Adipose tissue (tissue), 3 donors: ENCODE results near the gene TENM4. TPM values are rescaled to one million over a fixed set of nuclear protein-coding genes. Genes with fewer than 3 reads are reported as not detected.

Experiments used
- H3K27ac ChIP-seq: one replicate; pipeline ENCODE4 v1.5.1; 2013; ENCODE audit warnings: low read depth, low read length
- WGBS, 3 donors: extraction: QIAGEN DNeasy Blood & Tissue Kit; methylation state at CpG; one replicate each; pipeline ENCODE4 v1.1.7; 2013; 5-methylcytosine and 5-hydroxymethylcytosine counted together
- polyA plus RNA-seq, 3 donors: library from polyadenylated mRNA; stranded (reverse); fragments of 200-250 nt; gene quantifications; one replicate each; pipeline ENCODE4 v1.2.3, GENCODE V29; 2013
- donor health status: healthy with polysubstance abuse.
- donor health status: Bipolar disorder and iron deficiency.
- donor health status: healthy.

Gene TENM4
- polyA plus RNA-seq, 3 donors, result 0.22 to 2.7 (median 0.41) TPM

- no peak overlapping the region for H3K27ac ChIP-seq
- WGBS, 3 donors, result 91 to 97% (median 94%) methylated on average over 2 of the region's 2 CpGs
Measured at GRCh38 chr11:79333355-79333754, 107.5 kb downstream of the TENM4 start.

- WGBS, 3 donors, result 62 to 64% (median 64%) methylated on average over 2 of the region's 2 CpGs
Measured at GRCh38 chr11:79332017-79332416, 108.8 kb downstream of the TENM4 start.

DNA sequence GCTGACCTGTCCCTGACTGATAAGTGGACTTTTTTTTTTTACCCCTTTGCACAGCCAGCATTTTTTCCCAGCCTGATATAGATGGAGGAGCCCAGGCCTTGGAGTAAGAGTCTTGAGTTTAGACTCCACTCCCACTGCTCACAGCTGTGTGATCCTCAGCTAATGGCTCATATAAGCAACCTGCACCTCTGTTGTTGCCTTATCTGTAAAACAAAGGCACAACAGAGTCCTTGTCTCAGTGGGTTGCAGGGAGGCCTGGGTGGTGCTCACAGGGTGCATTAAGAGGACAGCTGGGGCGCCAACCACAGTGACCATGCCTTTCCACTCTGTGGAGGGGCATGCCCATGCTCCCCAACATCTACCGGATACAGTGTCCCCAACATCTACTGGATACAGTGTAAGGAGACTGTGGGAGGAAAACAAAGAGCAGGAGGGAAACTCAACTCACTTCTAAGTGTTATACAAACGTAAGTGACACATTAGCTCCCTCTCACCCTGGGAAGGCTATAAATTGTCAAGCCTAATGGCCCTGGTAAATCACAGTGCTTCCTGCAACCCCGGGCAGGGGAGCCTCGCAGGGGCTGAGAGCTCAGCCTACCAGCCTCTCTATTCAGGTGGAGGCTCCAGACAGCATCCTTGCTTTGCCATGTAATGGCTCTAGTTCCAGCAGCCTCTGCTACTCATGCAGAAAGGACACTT lies 109.5 kb downstream of the TENM4 start:
- no peak overlapping the region for H3K27ac ChIP-seq
- WGBS, 3 donors, result 55 to 66% (median 60%) methylated on average over 5 of the region's 5 CpGs

More at GRCh38 chr11:79332017-79332416, 108.8 kb downstream of the TENM4 start:
- H3K27ac ChIP-seq, result no peak overlapping the region

DNA sequence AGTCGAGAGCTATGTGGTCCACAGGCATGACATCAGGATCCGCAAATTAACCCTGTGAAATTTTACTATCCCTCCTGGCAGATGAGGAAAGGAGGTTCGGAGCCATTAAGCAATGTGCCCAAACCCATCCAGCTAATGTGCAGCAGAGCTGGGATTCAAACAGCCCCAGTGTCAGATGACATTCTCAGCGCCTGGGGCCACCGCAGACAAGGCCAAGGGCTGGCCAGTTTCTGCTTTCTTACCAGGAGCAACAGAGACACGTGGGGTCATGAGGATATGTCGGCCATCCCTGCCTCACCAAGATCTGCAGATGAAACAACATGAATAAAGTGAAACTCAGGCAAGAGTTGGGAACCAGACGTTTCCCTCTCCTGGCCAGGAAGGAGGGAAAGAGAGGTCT lies 110.2 kb downstream of the TENM4 start:
- WGBS, 3 donors, result 72 to 79% (median 76%) methylated on average over 8 of the region's 8 CpGs
- H3K27ac ChIP-seq, result no peak overlapping the region

DNA sequence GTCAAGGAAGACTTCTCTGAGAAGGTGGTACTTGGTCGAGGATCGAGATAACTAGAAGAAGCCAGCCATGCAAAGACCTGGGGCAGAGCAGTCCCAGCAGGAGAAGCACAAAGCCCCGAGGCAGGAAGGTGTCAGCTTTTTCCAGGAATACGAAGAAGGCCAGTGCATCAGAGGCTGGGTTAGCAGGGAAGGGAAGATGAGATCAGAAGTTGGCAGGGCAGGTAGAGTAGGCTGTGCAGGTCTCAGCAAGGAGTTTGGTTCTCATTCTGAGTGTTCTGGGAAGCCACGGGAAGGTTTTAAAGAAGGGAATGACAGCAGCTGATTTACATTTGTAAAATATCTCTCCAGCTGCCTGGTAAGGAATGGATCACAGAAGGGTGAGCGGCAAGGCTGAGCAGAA lies 111.3 kb downstream of the TENM4 start:
- 67 to 75% (median 71%) methylated on average over 6 of the region's 6 CpGs for WGBS, 3 donors
- H3K27ac ChIP-seq, result no peak overlapping the region

DNA sequence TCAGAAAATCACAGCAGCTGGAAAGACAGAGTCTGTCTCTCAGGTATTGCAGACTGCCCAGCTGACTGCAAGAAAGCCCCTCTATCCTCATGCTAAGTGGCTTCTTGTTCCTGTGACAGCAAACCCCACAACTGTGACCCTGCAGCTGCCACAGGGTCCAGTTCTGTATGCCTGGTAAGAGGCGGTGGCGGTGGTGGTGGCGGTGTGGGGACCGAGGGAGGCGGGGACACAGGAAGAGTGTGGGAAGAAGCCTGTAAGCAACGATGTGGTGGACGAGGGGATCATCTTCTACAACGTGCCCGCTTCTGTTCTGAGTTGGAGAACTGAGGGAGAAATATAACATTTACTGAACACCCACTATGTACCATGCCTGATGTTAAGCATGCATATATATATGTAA lies 112.4 kb downstream of the TENM4 start:
- 86 to 92% (median 87%) methylated on average over 9 of the region's 9 CpGs for WGBS, 3 donors
- H3K27ac ChIP-seq, result no peak overlapping the region

DNA sequence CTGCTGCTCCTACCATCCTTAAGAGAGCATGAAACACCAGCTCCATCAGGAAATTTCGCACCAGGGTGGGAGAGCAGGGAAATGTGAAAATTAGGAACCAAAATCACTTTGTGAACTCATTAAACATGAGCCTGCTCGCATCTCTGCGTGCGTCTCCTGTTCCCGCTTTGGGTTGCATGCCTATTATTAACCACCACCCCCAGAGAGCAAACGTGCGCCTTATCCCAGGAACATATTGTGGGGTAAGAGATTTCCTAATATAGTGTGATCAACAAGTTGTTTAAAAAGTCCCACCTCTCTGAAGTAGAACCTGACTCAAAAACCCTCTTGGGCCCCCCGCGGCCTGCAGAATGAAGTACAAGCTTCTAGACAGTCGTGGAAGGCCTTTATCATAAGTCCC lies 115.0 kb downstream of the TENM4 start:
- no peak overlapping the region for H3K27ac ChIP-seq
- 90 to 92% (median 90%) methylated on average over 10 of the region's 10 CpGs for WGBS, 3 donors

- whole genome bisulfite sequencing, 3 donors, result 48 to 60% (median 58%) methylated on average over 6 of the region's 6 CpGs
- no peak overlapping the region for H3K27ac ChIP-seq
Measured at GRCh38 chr11:79321263-79321662, 119.6 kb downstream of the TENM4 start.

DNA sequence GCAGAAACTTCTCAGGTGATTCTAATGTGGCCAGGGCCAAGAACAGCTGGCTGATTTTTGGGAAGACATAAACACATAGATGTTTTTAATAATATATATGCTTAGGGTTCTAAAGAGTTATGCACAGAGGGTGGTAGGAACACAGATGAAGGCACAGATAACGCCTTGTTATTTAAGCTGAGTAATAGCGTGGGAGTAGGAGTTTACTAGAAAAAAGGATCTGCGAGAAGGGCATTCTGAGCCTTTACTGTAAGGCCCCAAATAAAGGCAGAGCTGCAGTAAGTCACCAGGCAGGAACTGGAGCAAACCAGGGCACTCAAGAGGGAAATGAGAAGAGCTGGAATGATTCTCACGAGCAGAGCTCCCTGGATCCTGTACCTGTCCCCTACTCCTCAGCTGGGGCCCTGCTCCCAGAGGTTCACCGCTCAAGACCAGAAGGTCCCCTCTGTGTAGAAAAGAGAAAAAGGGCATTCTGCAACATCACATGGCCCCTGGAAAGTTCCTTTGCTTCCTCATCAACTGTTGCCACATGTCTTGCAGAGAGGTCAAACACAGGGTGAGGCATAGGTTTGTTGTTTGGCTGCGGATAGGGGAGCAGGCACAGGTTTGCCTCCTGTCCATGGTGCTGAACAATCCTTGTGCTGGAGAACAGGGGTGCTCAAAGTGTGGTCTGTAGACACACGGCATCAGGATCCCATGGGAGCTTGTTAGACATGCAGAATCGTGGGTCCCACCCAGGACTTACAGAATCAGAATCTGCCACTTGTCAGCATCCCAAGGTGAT lies 125.7 kb downstream of the TENM4 start:
- WGBS, 3 donors, result 67 to 69% (median 68%) methylated on average over 8 of the region's 8 CpGs
- no peak overlapping the region for H3K27ac ChIP-seq

DNA sequence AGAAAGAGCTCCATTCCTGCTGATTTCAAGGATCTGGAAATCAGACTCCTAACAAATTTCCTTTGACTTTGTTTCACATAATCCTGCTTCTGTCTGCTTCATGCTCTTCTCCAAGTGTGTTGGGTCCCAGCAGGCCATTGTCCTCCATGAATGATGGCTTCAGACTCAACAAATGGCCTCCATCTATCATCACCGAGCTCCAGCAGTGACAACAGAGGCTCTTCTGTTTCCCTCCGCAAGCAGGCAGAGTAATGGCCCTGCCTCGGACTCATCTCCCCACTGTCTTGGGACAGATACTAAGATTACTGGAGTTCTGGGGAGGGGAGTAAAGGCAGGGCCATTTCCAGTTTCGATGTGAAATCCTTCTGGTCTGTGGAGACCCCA lies 127.3 kb downstream of the TENM4 start:
- 44 to 57% (median 53%) methylated on average over 4 of the region's 4 CpGs for WGBS, 3 donors
- H3K27ac ChIP-seq, result no peak overlapping the region

DNA sequence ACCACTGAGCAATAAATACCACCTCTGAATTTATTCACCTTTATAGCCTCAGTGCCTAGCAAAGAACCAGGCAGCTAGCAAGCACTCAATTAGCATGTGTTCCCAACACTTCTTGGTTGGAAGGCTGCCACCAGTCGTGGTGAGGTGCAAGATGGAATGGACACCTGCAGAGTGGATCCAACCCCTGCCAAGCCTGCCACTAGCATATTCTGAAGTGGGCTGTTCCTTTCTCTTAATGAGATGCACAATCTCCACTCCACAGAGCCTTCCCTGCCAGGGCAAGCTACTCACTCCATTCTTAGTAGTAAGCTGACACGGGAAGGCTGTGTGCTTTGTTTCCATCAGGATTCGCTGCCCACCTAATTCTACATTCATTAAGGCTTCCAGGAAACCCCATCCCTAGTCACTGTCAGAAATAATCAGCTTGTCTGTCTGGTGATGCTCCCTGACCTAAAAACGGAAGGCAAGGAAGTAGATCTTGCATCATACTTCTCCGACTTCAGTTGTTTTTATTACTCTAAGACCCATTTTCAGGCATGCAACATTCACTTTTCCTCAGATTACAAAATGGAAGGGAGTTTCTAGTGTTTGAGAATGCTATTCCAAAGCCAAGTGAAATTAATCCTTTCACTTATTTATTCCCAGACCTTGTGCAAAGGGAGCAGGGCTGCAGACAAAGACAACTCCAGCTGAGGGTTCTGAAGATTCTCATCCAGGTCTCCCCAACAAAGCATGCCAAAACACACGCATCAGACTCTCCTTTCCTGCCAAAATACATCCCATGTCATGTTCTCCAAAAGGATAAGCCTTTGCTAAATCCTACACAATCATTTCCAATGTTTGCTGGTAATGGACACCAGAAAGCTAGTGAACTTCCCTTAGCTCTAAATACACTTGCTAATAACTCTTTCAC lies 128.0 kb downstream of the TENM4 start:
- WGBS, 3 donors, result 36 to 55% (median 42%) methylated on average over 6 of the region's 6 CpGs
- H3K27ac ChIP-seq, result no peak overlapping the region

- WGBS, 3 donors, result 92 to 93% (median 93%) methylated on average over 3 of the region's 3 CpGs
- H3K27ac ChIP-seq, result no peak overlapping the region
Measured at GRCh38 chr11:79311461-79311860, 129.4 kb downstream of the TENM4 start.

DNA sequence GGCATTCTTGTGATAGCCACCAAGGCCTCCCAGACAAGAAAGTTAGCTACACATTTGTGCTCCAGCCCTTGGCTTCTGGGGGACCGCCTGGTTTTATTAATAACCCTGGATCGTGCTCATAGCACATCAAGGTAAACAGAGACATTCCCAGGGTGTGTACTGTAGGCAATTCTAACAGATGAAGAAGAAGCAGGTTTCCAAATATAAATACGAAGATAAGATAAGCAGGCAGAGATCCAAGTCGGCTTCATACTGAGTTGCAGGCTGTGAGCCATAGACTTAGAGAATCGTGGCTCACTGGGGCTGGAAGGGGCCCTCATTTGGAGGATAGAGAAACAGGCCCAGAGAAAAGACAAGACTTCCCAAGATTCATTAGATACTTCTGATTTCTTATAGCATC lies 131.4 kb downstream of the TENM4 start:
- WGBS, 3 donors, result 23 to 51% (median 37%) methylated on average over 5 of the region's 5 CpGs
- no peak overlapping the region for H3K27ac ChIP-seq

- 68 to 81% (median 77%) methylated on average over 4 of the region's 4 CpGs for WGBS, 3 donors
- no peak overlapping the region for H3K27ac ChIP-seq
Measured at GRCh38 chr11:79308429-79308828, 132.4 kb downstream of the TENM4 start.

GRCh38 chr11:79304599-79305212 lies 136.1 kb downstream of the TENM4 start:
- H3K27ac ChIP-seq, result no peak overlapping the region
- 45 to 62% (median 54%) methylated on average over 4 of the region's 4 CpGs for WGBS, 3 donors

DNA sequence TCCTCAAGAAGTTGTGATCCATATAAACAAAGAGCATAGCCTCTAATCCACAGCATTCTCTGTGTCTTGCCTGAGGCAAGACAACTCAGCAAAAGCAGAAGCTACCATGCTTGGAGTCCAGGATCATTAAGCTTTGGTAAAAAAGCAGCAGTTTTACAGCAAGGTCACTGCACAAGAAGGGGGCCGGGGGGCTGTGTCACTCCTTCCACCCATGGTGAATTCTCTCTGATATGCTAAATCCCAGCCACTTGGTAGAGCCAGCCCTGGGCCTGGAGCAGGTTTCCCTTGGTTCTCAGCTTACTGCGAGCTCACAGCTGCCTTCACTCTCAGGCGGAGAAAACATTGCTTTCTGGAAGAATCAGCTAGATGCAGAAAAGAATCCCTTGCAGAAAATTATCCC lies 144.7 kb downstream of the TENM4 start:
- no peak overlapping the region for H3K27ac ChIP-seq
- 48 to 73% (median 57%) methylated on average over 3 of the region's 3 CpGs for WGBS, 3 donors

GRCh38 chr11:79294845-79295731 lies 145.7 kb downstream of the TENM4 start:
- 34 to 77% (median 70%) methylated on average over 8 of the region's 8 CpGs for WGBS, 3 donors

DNA sequence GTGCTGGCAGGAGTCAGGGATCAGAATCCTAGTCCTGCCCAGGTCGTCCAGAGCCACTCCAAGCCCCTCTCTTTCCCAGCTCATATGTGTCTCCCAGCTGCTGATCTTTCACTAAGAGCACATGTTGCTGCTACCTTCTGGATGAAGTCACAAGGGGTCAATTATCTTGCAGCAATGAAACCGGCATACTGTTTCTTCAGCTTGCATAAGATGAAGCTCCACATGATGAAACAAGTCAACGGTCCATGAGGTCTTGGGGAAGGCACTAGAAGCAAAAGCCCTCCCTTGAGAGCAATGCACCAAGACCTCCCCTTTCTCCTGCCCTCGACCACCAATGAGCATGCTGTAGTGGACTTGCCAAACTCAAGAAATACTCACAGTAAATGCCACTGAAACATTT lies 148.9 kb downstream of the TENM4 start:
- 64 to 75% (median 67%) methylated on average over 4 of the region's 4 CpGs for WGBS, 3 donors
- no peak overlapping the region for H3K27ac ChIP-seq

More at GRCh38 chr11:79294845-79295731, 145.7 kb downstream of the TENM4 start:
- H3K27ac ChIP-seq, result no peak overlapping the region
